HEK293 (cell line): ENCODE results near the gene MN1.

Source experiments
- CTCF ChIA-PET: fragments of 350-600 bp; formaldehyde crosslinking; extraction: SDS; loops from one replicate; lab custom pipeline; 2021; ENCODE audit warnings: antibody characterized with exemption; lab: Yijun Ruan, JAX
- POLR2A ChIA-PET: fragments of 300-600 bp; formaldehyde crosslinking; extraction: SDS; loops from one replicate; lab custom pipeline; 2020; ENCODE audit warnings: antibody characterized with exemption, inconsistent platforms; lab: Yijun Ruan, JAX
- H3K27ac ChIP-seq: fragments of 200-500 bp; sonication (Bioruptor generic); 2 replicates; pipeline ENCODE4 v1.5.1; 2014; ENCODE audit warnings: low read depth, low read length, control low read depth, inconsistent platforms; ENCODE audit errors: extremely low read depth
- H3K36me3 ChIP-seq, 2 experiments: fragments of 200-500 bp in 1 of 2; sonication (Bioruptor generic) in 1 of 2; 1 replicate in 1 of 2; 2 replicates in 1 of 2; pipeline ENCODE4 v1.5.1; 2014 to 2017; ENCODE audit warnings: inconsistent platforms in 2 of 2, low read length in 2 of 2; ENCODE audit not compliant: control insufficient read depth in 2 of 2, insufficient read depth in 1 of 2
- H3K4me1 ChIP-seq: fragments of 200-500 bp; sonication (Bioruptor generic); 2 replicates; pipeline ENCODE4 v1.5.1; 2014; ENCODE audit warnings: mild to moderate bottlenecking, low read length, inconsistent platforms; ENCODE audit not compliant: control insufficient read depth, insufficient read depth
- H3K4me3 ChIP-seq: 2 replicates; pipeline ENCODE4 v1.5.1; 2011; ENCODE audit warnings: low read depth, mild to moderate bottlenecking, control low read depth, low read length, moderate library complexity
- H3K9me3 ChIP-seq: fragments of 200-500 bp; sonication (Bioruptor generic); 2 replicates; pipeline ENCODE4 v1.5.1; 2014; ENCODE audit warnings: low read depth, low read length, inconsistent platforms; ENCODE audit not compliant: control insufficient read depth, insufficient read depth
- GLI4 ChIP-seq: fragments of 450-650 bp; formaldehyde crosslinking; IDR thresholded peaks from 2 replicates; pipeline ENCODE4 v1.5.1; 2016; ENCODE audit warnings: missing biosample characterization, missing genetic modification characterization
- HOXD13 ChIP-seq: sonication (generic); formaldehyde crosslinking; IDR thresholded peaks from 2 replicates; pipeline ENCODE4 v1.8.0; 2022; ENCODE audit warnings: missing genetic modification reagents, borderline replicate concordance
- KLF9 ChIP-seq: fragments of 450-650 bp; formaldehyde crosslinking; IDR thresholded peaks from 2 replicates; pipeline ENCODE4 v1.5.1; 2016; ENCODE audit warnings: missing biosample characterization, missing genetic modification characterization, low read depth
- PRDM1 ChIP-seq: fragments of 450-650 bp; formaldehyde crosslinking; IDR thresholded peaks from 2 replicates; pipeline ENCODE4; 2016; ENCODE audit warnings: missing biosample characterization, missing genetic modification characterization
- REPIN1 ChIP-seq: fragments of 450-650 bp; formaldehyde crosslinking; IDR thresholded peaks from 2 replicates; pipeline ENCODE4 v1.5.1; 2017; ENCODE audit warnings: missing biosample characterization, missing genetic modification characterization, low read depth
- SALL2 ChIP-seq: fragments of 450-650 bp; formaldehyde crosslinking; IDR thresholded peaks from 2 replicates; pipeline ENCODE4 v1.5.0; 2017; ENCODE audit warnings: missing biosample characterization, mild to moderate bottlenecking, missing genetic modification characterization, borderline replicate concordance
- SP3 ChIP-seq: fragments of 450-650 bp; formaldehyde crosslinking; IDR thresholded peaks from 2 replicates; pipeline ENCODE4 v1.5.1; 2016; ENCODE audit warnings: missing biosample characterization, missing genetic modification characterization
- SP7 ChIP-seq: fragments of 450-650 bp; formaldehyde crosslinking; IDR thresholded peaks from 2 replicates; pipeline ENCODE4 v1.5.1; 2016; ENCODE audit warnings: missing biosample characterization, missing genetic modification characterization
- ZBTB21 ChIP-seq: fragments of 450-650 bp; formaldehyde crosslinking; IDR thresholded peaks from 2 replicates; pipeline ENCODE4 v1.5.1; 2017; ENCODE audit warnings: missing biosample characterization, missing genetic modification characterization
- ZFP37 ChIP-seq: fragments of 450-650 bp; formaldehyde crosslinking; IDR thresholded peaks from 2 replicates; pipeline ENCODE4 v1.5.1; 2016; ENCODE audit warnings: missing biosample characterization, missing genetic modification characterization
- ZFP41 ChIP-seq: fragments of 450-650 bp; formaldehyde crosslinking; IDR thresholded peaks from 2 replicates; pipeline ENCODE4 v1.5.1; 2016; ENCODE audit warnings: missing biosample characterization, missing genetic modification characterization, borderline replicate concordance
- ZIC2 ChIP-seq: fragments of 450-650 bp; formaldehyde crosslinking; IDR thresholded peaks from 2 replicates; pipeline ENCODE4 v1.5.1; 2016; ENCODE audit warnings: missing biosample characterization, missing genetic modification characterization
- ZNF10 ChIP-seq: fragments of 450-650 bp; formaldehyde crosslinking; IDR thresholded peaks from 2 replicates; pipeline ENCODE4 v1.5.1; 2017; ENCODE audit warnings: missing biosample characterization, missing genetic modification characterization
- ZNF114 ChIP-seq: fragments of 450-650 bp; formaldehyde crosslinking; IDR thresholded peaks from 2 replicates; pipeline ENCODE4 v1.5.0; 2017; ENCODE audit warnings: missing biosample characterization, missing genetic modification characterization
- ZNF133 ChIP-seq: fragments of 450-650 bp; formaldehyde crosslinking; IDR thresholded peaks from 2 replicates; pipeline ENCODE4 v1.5.1; 2016; ENCODE audit warnings: missing biosample characterization, missing genetic modification characterization
- ZNF174 ChIP-seq: fragments of 450-650 bp; formaldehyde crosslinking; IDR thresholded peaks from 2 replicates; pipeline ENCODE4 v1.5.0; 2017; ENCODE audit warnings: missing biosample characterization, mild to moderate bottlenecking, missing genetic modification characterization
- ZNF175 ChIP-seq: fragments of 450-650 bp; formaldehyde crosslinking; IDR thresholded peaks from 2 replicates; pipeline ENCODE4 v1.5.1; 2016; ENCODE audit warnings: missing biosample characterization, missing genetic modification characterization
- ZNF214 ChIP-seq: fragments of 450-650 bp; formaldehyde crosslinking; IDR thresholded peaks from 2 replicates; pipeline ENCODE4 v1.5.1; 2017; ENCODE audit warnings: missing biosample characterization, mild to moderate bottlenecking, missing genetic modification characterization, borderline replicate concordance
- ZNF239 ChIP-seq: fragments of 450-650 bp; formaldehyde crosslinking; IDR thresholded peaks from 2 replicates; pipeline ENCODE4 v1.5.1; 2016; ENCODE audit warnings: missing biosample characterization, missing genetic modification characterization
- ZNF266 ChIP-seq: fragments of 450-650 bp; formaldehyde crosslinking; IDR thresholded peaks from 2 replicates; pipeline ENCODE4 v1.5.1; 2016; ENCODE audit warnings: missing biosample characterization, missing genetic modification characterization, low read depth
- ZNF274 ChIP-seq, 2 experiments: fragments of 200-500 bp in 1 of 2; fragments of 450-650 bp in 1 of 2; sonication (Bioruptor generic) in 1 of 2; formaldehyde crosslinking in 1 of 2; IDR thresholded peaks; 2 replicates each; pipeline versions ENCODE4 v1.5.1 to v1.6.1; 2014 to 2016; ENCODE audit warnings: borderline replicate concordance in 1 of 2, inconsistent platforms in 1 of 2, low read length in 1 of 2, missing biosample characterization in 1 of 2, missing genetic modification characterization in 1 of 2
- ZNF335 ChIP-seq: fragments of 450-650 bp; formaldehyde crosslinking; conservative IDR thresholded peaks from 2 replicates; pipeline ENCODE4 v1.5.1; 2016; ENCODE audit warnings: missing biosample characterization, missing genetic modification characterization
- ZNF391 ChIP-seq: fragments of 450-650 bp; formaldehyde crosslinking; IDR thresholded peaks from 2 replicates; pipeline ENCODE4 v1.5.1; 2016; ENCODE audit warnings: low read depth, missing biosample characterization, missing genetic modification characterization, borderline replicate concordance
- ZNF501 ChIP-seq: fragments of 450-650 bp; formaldehyde crosslinking; IDR thresholded peaks from 2 replicates; pipeline ENCODE4 v1.5.1; 2016; ENCODE audit warnings: missing biosample characterization, missing genetic modification characterization
- ZNF560 ChIP-seq: fragments of 450-650 bp; formaldehyde crosslinking; IDR thresholded peaks from 2 replicates; pipeline ENCODE4 v1.5.1; 2017; ENCODE audit warnings: missing biosample characterization, missing genetic modification characterization, borderline replicate concordance
- ZNF571 ChIP-seq: fragments of 450-650 bp; formaldehyde crosslinking; IDR thresholded peaks from 2 replicates; pipeline ENCODE4 v1.5.0; 2017; ENCODE audit warnings: missing biosample characterization, missing genetic modification characterization
- ZNF585B ChIP-seq: fragments of 450-650 bp; formaldehyde crosslinking; IDR thresholded peaks from 2 replicates; pipeline ENCODE4 v1.5.1; 2016; ENCODE audit warnings: missing biosample characterization, missing genetic modification characterization
- ZNF660 ChIP-seq: fragments of 450-650 bp; IDR thresholded peaks from 2 replicates; pipeline ENCODE4 v1.5.1; 2018; ENCODE audit warnings: missing biosample characterization, mild to moderate bottlenecking, missing genetic modification characterization
- ZNF664 ChIP-seq: fragments of 450-650 bp; formaldehyde crosslinking; IDR thresholded peaks from 2 replicates; pipeline ENCODE4 v1.5.1; 2016; ENCODE audit warnings: missing biosample characterization, missing genetic modification characterization
- ZNF701 ChIP-seq: fragments of 450-650 bp; formaldehyde crosslinking; IDR thresholded peaks from 2 replicates; pipeline ENCODE4 v1.5.1; 2016; ENCODE audit warnings: missing biosample characterization, missing genetic modification characterization
- ZNF777 ChIP-seq: fragments of 450-650 bp; formaldehyde crosslinking; IDR thresholded peaks from 2 replicates; pipeline ENCODE4 v1.5.1; 2017; ENCODE audit warnings: missing biosample characterization, missing genetic modification characterization, borderline replicate concordance
- ZNF791 ChIP-seq: fragments of 450-650 bp; formaldehyde crosslinking; IDR thresholded peaks from 2 replicates; pipeline ENCODE4 v1.5.1; 2016; ENCODE audit warnings: missing biosample characterization, missing genetic modification characterization
- ZSCAN30 ChIP-seq: fragments of 450-650 bp; IDR thresholded peaks from 2 replicates; pipeline ENCODE4 v1.5.1; 2018; ENCODE audit warnings: missing biosample characterization, mild to moderate bottlenecking, missing genetic modification characterization, moderate library complexity
- ZXDB ChIP-seq: fragments of 450-650 bp; formaldehyde crosslinking; IDR thresholded peaks from 2 replicates; pipeline ENCODE4 v1.5.1; 2016; ENCODE audit warnings: missing biosample characterization, missing genetic modification characterization
- TF ChIP-seq, protein P1 (sequence below): fragments of 450-650 bp; formaldehyde crosslinking; IDR thresholded peaks from 2 replicates; pipeline ENCODE4; 2016; ENCODE audit warnings: missing biosample characterization, missing genetic modification characterization
- TF ChIP-seq, protein P2 (sequence below): IDR thresholded peaks from 2 replicates; pipeline ENCODE4 v1.6.1; 2011; ENCODE audit warnings: mild to moderate bottlenecking, low read depth, low read length, borderline replicate concordance
- TF ChIP-seq, protein P3 (sequence below): fragments of 450-650 bp; formaldehyde crosslinking; IDR thresholded peaks from 2 replicates; pipeline ENCODE4 v1.5.1; 2016; ENCODE audit warnings: missing biosample characterization, missing genetic modification characterization

MN1 gene

DNA sequence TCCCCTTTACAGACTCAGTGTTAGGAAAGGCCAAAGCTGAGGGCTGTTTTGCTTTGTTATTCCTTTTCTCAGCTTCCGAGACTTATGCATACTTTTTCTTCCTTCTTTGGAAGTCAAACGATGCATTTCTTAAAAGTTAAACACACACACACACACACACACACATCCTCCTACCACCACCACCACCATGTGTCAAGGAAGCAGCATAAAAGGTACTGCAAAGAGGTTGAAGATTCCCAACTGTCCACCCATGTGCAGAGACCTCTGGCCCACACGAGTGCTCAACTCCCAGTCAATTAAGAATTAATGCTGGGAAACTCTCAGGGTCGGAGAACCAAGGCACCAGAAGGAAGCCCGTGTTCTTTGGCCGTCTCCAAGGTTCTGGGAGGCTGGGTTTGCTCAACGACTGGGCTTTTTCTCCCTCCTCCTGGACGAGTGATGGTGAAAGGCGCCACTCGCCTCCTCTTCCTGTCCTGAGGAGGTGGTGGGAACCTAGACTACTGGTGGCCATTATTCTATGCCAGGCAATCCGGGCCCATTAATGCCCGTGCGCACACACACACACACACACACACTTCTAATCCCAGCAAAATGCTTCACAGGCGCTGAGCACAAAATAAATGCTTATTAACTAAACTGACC lies 15.1 kb downstream of the MN1 start:
- H3K4me1 ChIP-seq = peaks cover 8% of the 10 kb centered on the region
- POLR2A ChIA-PET = no interaction called here

DNA sequence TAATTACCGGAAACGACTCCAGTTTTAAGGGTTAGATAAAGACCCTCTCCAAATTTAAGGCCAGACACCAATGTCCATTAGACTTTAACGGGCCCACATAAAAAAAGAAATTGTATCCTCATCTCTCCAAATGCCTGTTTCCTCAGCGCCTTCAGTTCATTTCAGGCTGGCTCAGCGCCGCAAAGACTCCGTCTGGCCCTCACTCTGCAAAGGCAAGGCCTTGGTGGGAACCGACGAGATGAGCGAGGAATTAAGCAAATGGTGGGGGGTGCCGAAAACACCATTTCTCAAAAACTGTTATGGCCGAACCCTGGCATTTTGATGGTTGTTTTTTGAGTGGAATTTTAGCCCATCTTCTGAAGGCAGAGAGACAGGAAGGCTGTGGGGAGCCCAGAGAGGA lies 15.7 kb downstream of the MN1 start:
- no peak overlapping the region for H3K4me3 ChIP-seq
- ChIA-PET CTCF (interaction anchor here (0.7 kb wide), 1 partner anchor 224 kb away, joined by 4 read pairs; no protein-coding TSS in a partner anchor), POLR2A (no interaction called here)
- peaks cover 2% of the 10 kb centered on the region for H3K4me1 ChIP-seq
- H3K27ac ChIP-seq = no peak overlapping the region
- TF ChIP-seq ZFP37 (tag by site-specific recombination) (no peak), REPIN1 (tag by site-specific recombination) (no peak), ZNF133 (tag by site-specific recombination) (no peak), ZNF114 (tag by site-specific recombination) (no peak), SALL2 (tag by site-specific recombination) (no peak), HOXD13 (CRISPR knock-in tag) (no peak), ZNF571 (tag by site-specific recombination) (no peak), GLI4 (tag by site-specific recombination) (no peak), SP7 (no peak), ZNF791 (tag by site-specific recombination) (no peak), ZNF175 (no peak), ZNF501 (tag by site-specific recombination) (no peak), ZNF266 (tag by site-specific recombination) (no peak), ZBTB21 (tag by site-specific recombination) (no peak), KLF9 (tag by site-specific recombination) (no peak), ZNF174 (tag by site-specific recombination) (no peak), ZNF585B (tag by site-specific recombination) (no peak), ZXDB (tag by site-specific recombination) (no peak)
- TF ChIP-seq, protein P1, sequence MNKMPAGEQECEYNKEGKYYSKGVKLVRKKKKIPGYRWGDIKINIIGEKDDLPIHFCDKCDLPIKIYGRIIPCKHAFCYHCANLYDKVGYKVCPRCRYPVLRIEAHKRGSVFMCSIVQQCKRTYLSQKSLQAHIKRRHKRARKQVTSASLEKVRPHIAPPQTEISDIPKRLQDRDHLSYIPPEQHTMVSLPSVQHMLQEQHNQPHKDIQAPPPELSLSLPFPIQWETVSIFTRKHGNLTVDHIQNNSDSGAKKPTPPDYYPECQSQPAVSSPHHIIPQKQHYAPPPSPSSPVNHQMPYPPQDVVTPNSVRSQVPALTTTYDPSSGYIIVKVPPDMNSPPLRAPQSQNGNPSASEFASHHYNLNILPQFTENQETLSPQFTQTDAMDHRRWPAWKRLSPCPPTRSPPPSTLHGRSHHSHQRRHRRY (tag by site-specific recombination) = no peak
- H3K36me3 ChIP-seq = no peaks in the 10 kb centered on the region
- no peaks in the 10 kb centered on the region for H3K9me3 ChIP-seq

More for the DNA sequence above, 15.1 kb downstream of the MN1 start:
- no peak overlapping the region for H3K27ac ChIP-seq
- H3K36me3 ChIP-seq = no peaks in the 10 kb centered on the region
- TF ChIP-seq ZNF701 = no peak
- TF ChIP-seq ZNF560 (tag by site-specific recombination) = no peak
- TF ChIP-seq ZFP41 (tag by site-specific recombination) = no peak
- no peak for TF ChIP-seq PRDM1
- TF ChIP-seq ZNF777 = no peak
- TF ChIP-seq ZNF10 (tag by site-specific recombination) = no peak
- no peak for TF ChIP-seq ZNF239 (tag by site-specific recombination)
- no peak for TF ChIP-seq ZNF664 (tag by site-specific recombination)
- no peak for TF ChIP-seq ZNF391 (tag by site-specific recombination)
- TF ChIP-seq ZNF274 (IDR thresholded peaks at IDR 0.05; ENCODE audit: low read length) = no peak
- TF ChIP-seq ZNF274 (tag by site-specific recombination; IDR thresholded peaks at IDR 0.05; ENCODE audit: borderline replicate concordance) = no peak
- TF ChIP-seq, protein P2, sequence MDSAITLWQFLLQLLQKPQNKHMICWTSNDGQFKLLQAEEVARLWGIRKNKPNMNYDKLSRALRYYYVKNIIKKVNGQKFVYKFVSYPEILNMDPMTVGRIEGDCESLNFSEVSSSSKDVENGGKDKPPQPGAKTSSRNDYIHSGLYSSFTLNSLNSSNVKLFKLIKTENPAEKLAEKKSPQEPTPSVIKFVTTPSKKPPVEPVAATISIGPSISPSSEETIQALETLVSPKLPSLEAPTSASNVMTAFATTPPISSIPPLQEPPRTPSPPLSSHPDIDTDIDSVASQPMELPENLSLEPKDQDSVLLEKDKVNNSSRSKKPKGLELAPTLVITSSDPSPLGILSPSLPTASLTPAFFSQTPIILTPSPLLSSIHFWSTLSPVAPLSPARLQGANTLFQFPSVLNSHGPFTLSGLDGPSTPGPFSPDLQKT = no peak
- no peak for TF ChIP-seq ZIC2
- no peak for TF ChIP-seq ZXDB (tag by site-specific recombination)
- TF ChIP-seq SP3 (tag by site-specific recombination) = no peak
- no peak for TF ChIP-seq ZNF660 (tag by site-specific recombination)
- TF ChIP-seq, protein P3, sequence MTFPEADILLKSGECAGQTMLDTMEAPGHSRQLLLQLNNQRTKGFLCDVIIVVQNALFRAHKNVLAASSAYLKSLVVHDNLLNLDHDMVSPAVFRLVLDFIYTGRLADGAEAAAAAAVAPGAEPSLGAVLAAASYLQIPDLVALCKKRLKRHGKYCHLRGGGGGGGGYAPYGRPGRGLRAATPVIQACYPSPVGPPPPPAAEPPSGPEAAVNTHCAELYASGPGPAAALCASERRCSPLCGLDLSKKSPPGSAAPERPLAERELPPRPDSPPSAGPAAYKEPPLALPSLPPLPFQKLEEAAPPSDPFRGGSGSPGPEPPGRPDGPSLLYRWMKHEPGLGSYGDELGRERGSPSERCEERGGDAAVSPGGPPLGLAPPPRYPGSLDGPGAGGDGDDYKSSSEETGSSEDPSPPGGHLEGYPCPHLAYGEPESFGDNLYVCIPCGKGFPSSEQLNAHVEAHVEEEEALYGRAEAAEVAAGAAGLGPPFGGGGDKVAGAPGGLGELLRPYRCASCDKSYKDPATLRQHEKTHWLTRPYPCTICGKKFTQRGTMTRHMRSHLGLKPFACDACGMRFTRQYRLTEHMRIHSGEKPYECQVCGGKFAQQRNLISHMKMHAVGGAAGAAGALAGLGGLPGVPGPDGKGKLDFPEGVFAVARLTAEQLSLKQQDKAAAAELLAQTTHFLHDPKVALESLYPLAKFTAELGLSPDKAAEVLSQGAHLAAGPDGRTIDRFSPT (tag by site-specific recombination) = no peak
- TF ChIP-seq ZSCAN30 (tag by site-specific recombination) = no peak
- TF ChIP-seq ZFP37 (tag by site-specific recombination) = no peak
- TF ChIP-seq ZNF214 = no peak
- TF ChIP-seq ZNF335 (tag by site-specific recombination) = no peak
- TF ChIP-seq, all 188 proteins: peak for 0
- no peaks in the 10 kb centered on the region for H3K9me3 ChIP-seq
- CTCF ChIA-PET = no interaction called here
- no peak overlapping the region for H3K4me3 ChIP-seq
